Spleen (tissue), 11 donors: ENCODE data around the gene GFAP. TPM values are rescaled to one million over a fixed set of nuclear protein-coding genes. Genes with fewer than 3 reads are reported as not detected.
A peak's percentile ranks its signal among the peaks of the same experiment; 100 is the strongest.

Source experiments
- DNase-seq: peaks from one replicate; pipeline ENCODE4 v3.0.0-alpha.2; 2020
- H3K27ac ChIP-seq, 8 donors: fragments of 200-600 bp; sonication (generic) in 7 of 8; 1 replicate in 4 of 8; 2 replicates in 4 of 8; pipeline versions ENCODE4 v1.5.0 to v1.8.0; 2016 to 2021; ENCODE audit warnings: inconsistent platforms in 4 of 8, mild to moderate bottlenecking in 4 of 8, moderate library complexity in 1 of 8
- H3K27me3 ChIP-seq, 7 donors: fragments of 200-600 bp; sonication (generic) in 6 of 7; replicated peaks in 1 of 7; 1 replicate in 4 of 7; 2 replicates in 3 of 7; pipeline versions ENCODE4 v1.5.0 to v1.8.0; 2016 to 2021; ENCODE audit warnings: inconsistent platforms in 3 of 7, mild to moderate bottlenecking in 1 of 7
- H3K36me3 ChIP-seq, 6 donors: fragments of 200-600 bp; sonication (generic) in 5 of 6; 1 replicate in 4 of 6; 2 replicates in 2 of 6; pipeline versions ENCODE4 v1.5.0 to v1.8.0; 2016 to 2021; ENCODE audit warnings: inconsistent platforms in 2 of 6
- H3K4me1 ChIP-seq, 6 donors: fragments of 200-600 bp; sonication (generic) in 5 of 6; 1 replicate in 3 of 6; 2 replicates in 3 of 6; pipeline versions ENCODE4 v1.5.0 to v1.8.0; 2016 to 2021; ENCODE audit warnings: inconsistent platforms in 3 of 6
- H3K4me3 ChIP-seq, 8 donors: fragments of 200-600 bp; sonication (generic) in 7 of 8; 1 replicate in 4 of 8; 2 replicates in 4 of 8; pipeline versions ENCODE4 v1.5.0 to v1.8.0; 2016 to 2021; ENCODE audit warnings: inconsistent platforms in 4 of 8, mild to moderate bottlenecking in 4 of 8, moderate library complexity in 2 of 8
- H3K9me3 ChIP-seq, 8 donors: fragments of 200-600 bp; sonication (generic) in 7 of 8; 1 replicate in 4 of 8; 2 replicates in 4 of 8; pipeline versions ENCODE4 v1.5.0 to v1.8.0; 2016 to 2021; ENCODE audit warnings: inconsistent platforms in 4 of 8
- POLR2A ChIP-seq, 3 donors: fragments of 450-650 bp; IDR thresholded peaks; one replicate each; pipeline ENCODE4 v1.5.1; 2017; ENCODE audit warnings: antibody characterized with exemption in 3 of 3, mild to moderate bottlenecking in 1 of 3
- POLR2AphosphoS5 ChIP-seq, 3 donors: sonication (generic); formaldehyde crosslinking; IDR thresholded peaks; one replicate each; pipeline ENCODE4 v1.5.1; 2017; ENCODE audit warnings: antibody characterized with exemption in 3 of 3
- WGBS, 5 donors: extraction: QIAGEN DNeasy Blood & Tissue Kit in 3 of 5; methylation state at CpG; one replicate each; pipeline versions ENCODE4 v1.1.5 to v1.1.7; 2013 to 2018; 5-methylcytosine and 5-hydroxymethylcytosine counted together
- intact Hi-C: fragments of 100-400 bp; cut with DNase I; formaldehyde crosslinking; loops from one replicate; pipeline ENCODE4 v1.15.0; 2023; ENCODE audit warnings: low total_unique reads
- microRNA-seq, 3 donors: library from miRNA; unstranded; fragments of <30 nt; microRNA quantifications; one replicate each; pipeline versions ENCODE4 to v1.1.0, GENCODE V29; 2019 to 2020
- polyA plus RNA-seq, 3 donors: library from polyadenylated mRNA; stranded (reverse); fragments of 200-250 nt; gene quantifications; one replicate each; pipeline ENCODE4 v1.2.1, GENCODE V29; 2013
- small RNA-seq, 4 donors: library from RNA; depleted of rRNA; stranded (forward); fragments of <200 nt; gene quantifications; one replicate each; pipeline ENCODE3, GENCODE V24; 2016
- total RNA-seq, 7 donors: library from RNA; depleted of rRNA in 3 of 7; stranded (reverse); fragments of >200 nt in 3 of 7; fragmentation: NEBNext Ultra II Directional in 4 of 7; extraction: Animal tissue kit (Norgen Biotek cat#: 25700) in 4 of 7; gene quantifications; one replicate each; pipeline versions ENCODE4 v1.1.0 to v1.2.1, GENCODE V29; 2016 to 2021
- TF ChIP-seq, protein P1 (sequence below), 11 experiments: fragments of 200-600 bp in 7 of 11; fragments of 450-650 bp in 4 of 11; sonication (generic) in 4 of 11; IDR thresholded peaks in 8 of 11; conservative IDR thresholded peaks in 3 of 11; 1 replicate in 7 of 11; 2 replicates in 4 of 11; pipeline versions ENCODE4 v1.4.0 to v1.8.0; 2016 to 2021; ENCODE audit warnings: antibody characterized with exemption in 11 of 11, inconsistent platforms in 4 of 11, mild to moderate bottlenecking in 1 of 11
- donor health status: healthy with polysubstance abuse.
- donor health status: DM: no; HTN: no; CAD: no; lungs with moderate emphysema.
- donor health status: DM: no; HTN: no; CAD: no.
- donor health status: Bipolar disorder and iron deficiency.
- donor health status: healthy.
- donor health status: DM: no; HTN: no; CAD: no.
- donor health status: DM: yes; HTN: yes; CAD: no.

The GFAP gene
- total and polyA plus RNA-seq, 10 donors: 0.32 to 1.7 (median 0.54) TPM; not detected in 5

DNA sequence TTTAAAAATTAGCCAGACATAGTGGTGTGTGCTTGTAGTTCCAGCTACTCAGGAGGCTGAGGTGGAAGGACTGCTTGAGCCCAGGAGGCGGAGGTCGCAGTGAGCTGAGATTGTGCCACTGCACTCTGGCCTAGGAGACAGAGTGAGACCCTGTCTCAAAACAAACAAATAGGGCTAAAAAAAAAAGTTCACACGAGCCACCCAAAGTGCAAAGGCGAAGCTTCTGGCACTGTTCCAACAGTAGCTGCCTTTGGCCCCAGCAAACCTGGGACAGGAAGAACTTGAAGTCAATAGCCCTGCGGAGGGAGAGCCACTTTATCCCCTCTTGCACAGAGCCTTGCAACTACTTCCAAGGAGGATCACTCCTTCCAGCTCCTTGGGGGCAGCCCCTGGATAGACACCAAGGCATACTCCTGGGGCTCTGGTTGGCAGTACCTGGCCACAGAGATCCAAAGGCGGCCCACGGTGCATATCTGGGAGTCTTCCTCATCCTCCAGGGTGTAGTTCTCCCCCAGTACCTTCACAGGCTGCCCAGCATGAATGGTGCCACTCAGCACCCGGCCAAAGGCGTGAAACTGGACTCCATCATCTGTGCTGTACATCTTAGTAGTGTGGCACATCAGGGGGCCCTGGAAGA is 52.9 kb downstream of the GFAP start:
- no peak for DNase-seq
- no peaks in the 10 kb centered on the region for H3K27me3 ChIP-seq
- intact Hi-C loops: no loop called here
- H3K36me3 ChIP-seq: peaks cover 6 to 100% (median 93%) of the 10 kb centered on the region in 6 donors
- no peak overlapping the region for H3K4me3 ChIP-seq
- TF ChIP-seq POLR2A (IDR thresholded peaks at IDR 0.05): no peak
- TF ChIP-seq, protein P1, sequence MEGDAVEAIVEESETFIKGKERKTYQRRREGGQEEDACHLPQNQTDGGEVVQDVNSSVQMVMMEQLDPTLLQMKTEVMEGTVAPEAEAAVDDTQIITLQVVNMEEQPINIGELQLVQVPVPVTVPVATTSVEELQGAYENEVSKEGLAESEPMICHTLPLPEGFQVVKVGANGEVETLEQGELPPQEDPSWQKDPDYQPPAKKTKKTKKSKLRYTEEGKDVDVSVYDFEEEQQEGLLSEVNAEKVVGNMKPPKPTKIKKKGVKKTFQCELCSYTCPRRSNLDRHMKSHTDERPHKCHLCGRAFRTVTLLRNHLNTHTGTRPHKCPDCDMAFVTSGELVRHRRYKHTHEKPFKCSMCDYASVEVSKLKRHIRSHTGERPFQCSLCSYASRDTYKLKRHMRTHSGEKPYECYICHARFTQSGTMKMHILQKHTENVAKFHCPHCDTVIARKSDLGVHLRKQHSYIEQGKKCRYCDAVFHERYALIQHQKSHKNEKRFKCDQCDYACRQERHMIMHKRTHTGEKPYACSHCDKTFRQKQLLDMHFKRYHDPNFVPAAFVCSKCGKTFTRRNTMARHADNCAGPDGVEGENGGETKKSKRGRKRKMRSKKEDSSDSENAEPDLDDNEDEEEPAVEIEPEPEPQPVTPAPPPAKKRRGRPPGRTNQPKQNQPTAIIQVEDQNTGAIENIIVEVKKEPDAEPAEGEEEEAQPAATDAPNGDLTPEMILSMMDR (IDR thresholded peaks at IDR 0.05 in 8 of 11, conservative IDR thresholded peaks at IDR 0.05 in 3 of 11): no peak
- TF ChIP-seq POLR2AphosphoS5 (IDR thresholded peaks at IDR 0.05): no peak
- peak overlapping the region in 7 of 8 donors; percentile 26 to 71 (median 60) for H3K27ac ChIP-seq
- no peaks in the 10 kb centered on the region for H3K9me3 ChIP-seq
- H3K4me1 ChIP-seq: peaks cover 0 to 18% (median 1%) of the 10 kb centered on the region in 6 donors
- 83 to 92% (median 89%) methylated on average over 9 of the region's 9 CpGs for WGBS, 5 donors

DNA sequence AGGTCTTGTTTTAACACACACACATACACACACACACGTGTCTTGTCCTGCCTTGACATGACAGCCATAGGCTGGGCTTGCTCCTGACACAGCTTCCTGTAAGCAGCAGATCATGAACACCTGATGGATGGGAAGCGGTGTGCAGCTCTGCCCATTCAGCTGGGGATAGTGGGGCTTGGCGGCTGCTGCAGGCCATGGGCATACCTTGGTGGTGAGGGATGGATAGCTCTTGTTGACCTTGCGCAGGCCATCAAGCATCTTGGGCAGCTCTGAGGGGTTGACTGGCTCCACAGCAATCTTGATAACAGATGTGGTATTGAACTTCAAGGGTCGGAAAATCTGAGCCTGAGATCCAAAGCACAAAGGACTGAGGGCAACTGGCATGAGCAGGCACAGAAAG is 55.6 kb downstream of the GFAP start:
- no peak overlapping the region for H3K27ac ChIP-seq
- H3K27me3 ChIP-seq: no peaks in the 10 kb centered on the region
- H3K36me3 ChIP-seq: peaks cover 6 to 100% (median 98%) of the 10 kb centered on the region in 6 donors
- TF ChIP-seq, protein P1 (IDR thresholded peaks at IDR 0.05 in 8 of 11, conservative IDR thresholded peaks at IDR 0.05 in 3 of 11): no peak
- no peak for TF ChIP-seq POLR2A (IDR thresholded peaks at IDR 0.05)
- no peak for TF ChIP-seq POLR2AphosphoS5 (IDR thresholded peaks at IDR 0.05)
- no peaks in the 10 kb centered on the region for H3K9me3 ChIP-seq
- H3K4me1 ChIP-seq: peaks cover 0 to 18% (median 1%) of the 10 kb centered on the region in 6 donors
- DNase-seq: no peak
- WGBS, 5 donors: 85 to 95% (median 92%) methylated on average over 5 of the region's 5 CpGs
- H3K4me3 ChIP-seq: no peak overlapping the region
- intact Hi-C loops: no loop called here

DNA sequence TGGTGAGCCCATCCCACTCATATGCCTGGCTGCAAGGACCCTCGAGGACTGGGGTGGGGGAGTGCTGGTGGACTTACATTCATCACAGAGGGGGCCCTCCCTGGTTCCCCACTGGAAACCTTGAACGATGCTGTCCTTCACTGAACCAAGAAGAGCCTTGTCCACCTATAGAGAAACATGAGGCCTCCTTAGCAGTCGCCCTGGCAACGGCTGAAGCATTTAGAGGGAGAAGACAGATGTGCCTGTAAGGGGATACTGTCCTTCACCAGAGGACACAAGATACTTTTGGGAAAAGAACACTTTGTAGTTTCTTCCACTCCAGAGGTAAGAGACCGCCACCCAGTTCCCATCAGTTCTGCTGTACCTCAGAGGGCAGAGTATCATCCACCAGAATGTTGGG is 61.1 kb downstream of the GFAP start:
- no peak overlapping the region for H3K27ac ChIP-seq

More for the DNA sequence above, 61.1 kb downstream of the GFAP start:
- H3K4me3 ChIP-seq: no peak overlapping the region
- H3K9me3 ChIP-seq: no peaks in the 10 kb centered on the region
- intact Hi-C loops: no loop called here
- H3K27me3 ChIP-seq: no peaks in the 10 kb centered on the region
- peaks cover 10 to 100% (median 96%) of the 10 kb centered on the region in 6 donors for H3K36me3 ChIP-seq
- H3K4me1 ChIP-seq: no peaks in the 10 kb centered on the region
- no peak for DNase-seq
- 91 to 97% (median 94%) methylated on average over 4 to 5 of the region's 5 CpGs for WGBS, 5 donors
- TF ChIP-seq, protein P1 (IDR thresholded peaks at IDR 0.05 in 8 of 11, conservative IDR thresholded peaks at IDR 0.05 in 3 of 11): no peak
- TF ChIP-seq POLR2A (IDR thresholded peaks at IDR 0.05) (no peak), POLR2AphosphoS5 (IDR thresholded peaks at IDR 0.05) (no peak)

Small RNAs within 50 kb of the gene (microRNA-seq; reads per million reads assigned to microRNA genes)
- gene MIR6783: 0 to 0.70 (median 0) reads per million in 3 donors

Small RNAs within 50 kb of the gene (small RNA-seq; reads per million reads assigned to genes)
- gene CCDC103 (0 reads per million in 4 donors), gene MIR6783 (0 reads per million in 4 donors), gene RN7SL405P (0 reads per million in 4 donors)

Other genes starting within 250 kb of the GFAP start
- 10 to 100 TPM; 14.3 to 19.9 (median 18.4) TPM for gene CCDC43, start 225.7 kb downstream of the GFAP start, total RNA-seq
- gene CCDC43, start 225.7 kb downstream of the GFAP start, polyA plus RNA-seq: 10 to 100 TPM in 2 of 3 donors, 1 to 10 TPM in 1; 9.7 to 13.4 (median 11.5) TPM
- 10 to 100 TPM in 1 of 7 donors, 1 to 10 TPM in 6; 4.3 to 11.2 (median 7.8) TPM for gene DBF4B, start 206.8 kb downstream of the GFAP start, total RNA-seq
- gene DBF4B, start 206.8 kb downstream of the GFAP start, polyA plus RNA-seq: 1 to 10 TPM; 2.0 to 4.7 (median 2.2) TPM
- under 1 TPM in 6 of 7 donors, not detected in 1; 0.10 to 0.79 (median 0.47) TPM for gene ADAM11, start 156.5 kb downstream of the GFAP start, total RNA-seq
- gene ADAM11, start 156.5 kb downstream of the GFAP start, polyA plus RNA-seq: under 1 TPM; 0.22 to 0.29 (median 0.26) TPM
- 1 to 10 TPM in 4 of 7 donors, under 1 TPM in 3; 0.43 to 1.8 (median 1.1) TPM for gene GJC1, start 85.2 kb downstream of the GFAP start, total RNA-seq
- gene GJC1, start 85.2 kb downstream of the GFAP start, polyA plus RNA-seq: under 1 TPM; 0.41 to 0.86 (median 0.80) TPM
- gene HIGD1B, start 67.6 kb downstream of the GFAP start, total RNA-seq: not detected
- gene HIGD1B, start 67.6 kb downstream of the GFAP start, polyA plus RNA-seq: 1 to 10 TPM in 1 of 3 donors, under 1 TPM in 1, not detected in 1; 0.38 to 1.7 TPM
- gene EFTUD2, start 16.1 kb downstream of the GFAP start, total RNA-seq: 100 to 1,000 TPM in 6 of 7 donors, 10 to 100 TPM in 1; 77.4 to 140 (median 104) TPM
- gene EFTUD2, start 16.1 kb downstream of the GFAP start, polyA plus RNA-seq: 10 to 100 TPM; 39.0 to 44.0 (median 43.6) TPM
- 1 to 10 TPM; 1.1 to 5.8 (median 4.4) TPM for gene KIF18B, start 32.3 kb upstream of the GFAP start, total RNA-seq
- 1 to 10 TPM in 2 of 3 donors, under 1 TPM in 1; 0.26 to 1.5 (median 1.2) TPM for gene KIF18B, start 32.3 kb upstream of the GFAP start, polyA plus RNA-seq
- under 1 TPM in 1 of 7 donors, not detected in 6; 0.20 TPM for gene C1QL1, start 52.8 kb upstream of the GFAP start, total RNA-seq
- gene C1QL1, start 52.8 kb upstream of the GFAP start, polyA plus RNA-seq: under 1 TPM in 1 of 3 donors, not detected in 2; 0.38 TPM
- 10 to 100 TPM; 16.0 to 23.7 (median 19.6) TPM for gene DCAKD, start 136.1 kb upstream of the GFAP start, total RNA-seq
- gene DCAKD, start 136.1 kb upstream of the GFAP start, polyA plus RNA-seq: 10 to 100 TPM in 2 of 3 donors, 1 to 10 TPM in 1; 7.2 to 10.9 (median 10.4) TPM
- 100 to 1,000 TPM in 2 of 7 donors, 10 to 100 TPM in 5; 49.7 to 108 (median 94.4) TPM for gene NMT1, start 145.8 kb upstream of the GFAP start, total RNA-seq
- gene NMT1, start 145.8 kb upstream of the GFAP start, polyA plus RNA-seq: 10 to 100 TPM; 37.5 to 58.7 (median 37.7) TPM
- gene PLCD3, start 217.0 kb upstream of the GFAP start, total RNA-seq: 1 to 10 TPM; 2.8 to 9.9 (median 7.1) TPM
- 1 to 10 TPM; 1.5 to 3.5 (median 3.4) TPM for gene PLCD3, start 217.0 kb upstream of the GFAP start, polyA plus RNA-seq
- gene ACBD4, start 220.2 kb upstream of the GFAP start, total RNA-seq: 10 to 100 TPM; 14.1 to 24.6 (median 20.2) TPM
- gene ACBD4, start 220.2 kb upstream of the GFAP start, polyA plus RNA-seq: 10 to 100 TPM; 22.8 to 32.8 (median 31.8) TPM
- gene HEXIM1, start 233.0 kb upstream of the GFAP start, total RNA-seq: 10 to 100 TPM; 23.4 to 43.1 (median 27.8) TPM
- gene HEXIM1, start 233.0 kb upstream of the GFAP start, polyA plus RNA-seq: 10 to 100 TPM; 12.9 to 26.7 (median 15.1) TPM
- gene HEXIM2, start 246.4 kb upstream of the GFAP start, total RNA-seq: 1 to 10 TPM; 4.0 to 9.4 (median 6.1) TPM
- 10 to 100 TPM in 1 of 3 donors, 1 to 10 TPM in 2; 8.7 to 10.4 (median 9.9) TPM for gene HEXIM2, start 246.4 kb upstream of the GFAP start, polyA plus RNA-seq